DOHH2 (cell line): ENCODE measurements around the gene EIF2AK2.

Experiments
- H3F3A ChIP-seq: fragments of 200-600 bp; sonication (generic), shearing (Covaris generic); 2 replicates; pipeline ENCODE4 v1.6.0; 2016; ENCODE audit warnings: antibody characterized with exemption, mild to moderate bottlenecking; ENCODE audit not compliant: control insufficient read depth, insufficient read depth
- H3K27ac ChIP-seq: fragments of 200-600 bp; sonication (generic); 2 replicates; pipeline ENCODE4 v1.5.1; 2014; ENCODE audit warnings: low read depth, mild to moderate bottlenecking, low read length, moderate library complexity
- H3K27me3 ChIP-seq: fragments of 200-600 bp; sonication (generic); 2 replicates; pipeline ENCODE4 v1.6.1; 2014; ENCODE audit warnings: mild to moderate bottlenecking, low read length, mixed read lengths; ENCODE audit not compliant: control insufficient read depth
- H3K36me3 ChIP-seq: fragments of 200-600 bp; sonication (generic); 2 replicates; pipeline ENCODE4 v1.6.1; 2014; ENCODE audit warnings: mild to moderate bottlenecking, low read length, moderate library complexity, mixed read lengths; ENCODE audit not compliant: control insufficient read depth
- H3K4me1 ChIP-seq: fragments of 200-600 bp; sonication (generic); 2 replicates; pipeline ENCODE4 v1.6.1; 2014; ENCODE audit warnings: mild to moderate bottlenecking, low read length, mixed read lengths; ENCODE audit not compliant: control insufficient read depth
- H3K4me2 ChIP-seq: fragments of 200-600 bp; sonication (generic); 2 replicates; pipeline ENCODE4 v1.6.0; 2014; ENCODE audit warnings: mild to moderate bottlenecking, low read length, moderate library complexity
- H3K4me3 ChIP-seq: fragments of 200-600 bp; sonication (generic); 2 replicates; pipeline ENCODE4 v1.5.1; 2014; ENCODE audit warnings: mild to moderate bottlenecking, low read length, mixed read lengths
- H3K79me2 ChIP-seq: fragments of 200-600 bp; sonication (generic); 2 replicates; pipeline ENCODE4 v1.6.1; 2014; ENCODE audit warnings: mild to moderate bottlenecking, low read length, mixed read lengths; ENCODE audit not compliant: control insufficient read depth
- H3K9me2 ChIP-seq: fragments of 200-600 bp; sonication (generic); replicated peaks from 2 replicates; pipeline ENCODE4 v1.6.1; 2014; ENCODE audit warnings: mild to moderate bottlenecking, low read length, mixed read lengths; ENCODE audit not compliant: control insufficient read depth
- H3K9me3 ChIP-seq: fragments of 200-600 bp; sonication (generic); 2 replicates; pipeline ENCODE4 v1.6.1; 2014; ENCODE audit warnings: antibody characterized with exemption, low read length, mixed read lengths; ENCODE audit not compliant: control insufficient read depth, insufficient read depth
- H4K20me1 ChIP-seq: fragments of 200-600 bp; sonication (generic); 2 replicates; pipeline ENCODE4 v1.6.0; 2014; ENCODE audit warnings: low read depth, mild to moderate bottlenecking, antibody characterized with exemption, low read length, moderate library complexity; ENCODE audit not compliant: control insufficient read depth, insufficient read depth
- CTCF ChIP-seq: fragments of 200-600 bp; sonication (generic); IDR thresholded peaks from one replicate; pipeline ENCODE4 v1.5.1; 2014; ENCODE audit warnings: antibody characterized with exemption, mild to moderate bottlenecking, low read depth, low read length; ENCODE audit not compliant: poor library complexity, severe bottlenecking
- EZH2phosphoT487 ChIP-seq: fragments of 200-600 bp; sonication (generic); IDR thresholded peaks from 2 replicates; pipeline ENCODE4 v1.6.1; 2017; ENCODE audit warnings: borderline replicate concordance, mild to moderate bottlenecking, antibody characterized with exemption, low read length, moderate library complexity, mixed read lengths

EIF2AK2 gene

GRCh38 chr2:37180640-37181039 lies 23.9 kb upstream of the EIF2AK2 start:
- H3K27me3 ChIP-seq, result no peaks in the 10 kb centered on the region
- no peak overlapping the region for H3K4me3 ChIP-seq
- no peak overlapping the region for H3K27ac ChIP-seq
- no peaks in the 10 kb centered on the region for H3K36me3 ChIP-seq
- H3K9me2 ChIP-seq, result no peaks in the 10 kb centered on the region
- H3K4me1 ChIP-seq, result no peaks in the 10 kb centered on the region
- H3F3A ChIP-seq, result no peaks in the 10 kb centered on the region
- H3K79me2 ChIP-seq, result no peaks in the 10 kb centered on the region
- no peak overlapping the region for H3K4me2 ChIP-seq
- TF ChIP-seq EZH2phosphoT487 (no peak), CTCF (no peak)
- no peaks in the 10 kb centered on the region for H4K20me1 ChIP-seq
- H3K9me3 ChIP-seq, result no peaks in the 10 kb centered on the region

GRCh38 chr2:37180006-37180639 lies 23.3 kb upstream of the EIF2AK2 start:
- Histone ChIP-seq H3K4me1 (no peaks in the 10 kb centered on the region), H3K9me3 (no peaks in the 10 kb centered on the region), H3K27ac (no peak overlapping the region), H3K27me3 (no peaks in the 10 kb centered on the region), H3K9me2 (no peaks in the 10 kb centered on the region), H3K79me2 (no peaks in the 10 kb centered on the region), H3K4me3 (no peak overlapping the region), H3F3A (no peaks in the 10 kb centered on the region), H3K4me2 (no peak overlapping the region), H4K20me1 (no peaks in the 10 kb centered on the region), H3K36me3 (no peaks in the 10 kb centered on the region)
- TF ChIP-seq CTCF, result peak; percentile 49
- no peak for TF ChIP-seq EZH2phosphoT487

DNA sequence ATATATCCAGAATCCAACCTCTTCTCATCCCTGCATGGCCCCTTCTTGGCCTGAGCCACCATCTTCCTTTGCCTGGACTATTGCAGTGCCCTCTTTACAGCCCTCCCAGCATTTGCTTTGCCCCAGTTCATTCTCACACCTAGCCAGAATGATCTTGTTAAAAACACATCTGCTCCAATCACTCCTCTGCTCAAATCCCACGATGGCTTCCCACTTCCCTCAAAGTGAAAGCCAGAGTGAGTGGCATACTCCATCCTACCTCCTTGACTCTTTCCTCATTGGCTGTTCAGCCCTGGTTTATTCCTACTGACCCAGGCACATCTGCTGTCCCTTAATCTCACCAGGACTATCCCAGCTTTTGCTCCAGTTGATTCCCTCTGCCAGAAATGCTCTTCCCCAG lies 17.0 kb upstream of the EIF2AK2 start:
- Histone ChIP-seq H4K20me1 (no peaks in the 10 kb centered on the region), H3K4me3 (no peak overlapping the region), H3K4me2 (no peak overlapping the region), H3K27me3 (no peaks in the 10 kb centered on the region), H3F3A (no peaks in the 10 kb centered on the region), H3K79me2 (no peaks in the 10 kb centered on the region), H3K9me3 (no peaks in the 10 kb centered on the region), H3K27ac (no peak overlapping the region), H3K9me2 (no peaks in the 10 kb centered on the region), H3K4me1 (no peaks in the 10 kb centered on the region), H3K36me3 (no peaks in the 10 kb centered on the region)
- TF ChIP-seq EZH2phosphoT487 (no peak), CTCF (no peak)
